ENCODE measurements around the gene TTC7B.

GRCh38 chr14:90732718-90733117, 83.5 kb downstream of the TTC7B start:
- TF ChIP-seq POLR2A (IDR thresholded peaks at IDR 0.05; ENCODE audit: low read depth, low read length): no peak
- TF ChIP-seq POLR2AphosphoS5 (IDR thresholded peaks at IDR 0.05; ENCODE audit: low read depth, low read length): no peak
